Transverse colon (tissue), 4 donors: ENCODE results near the gene TMEM86A.

Experiments used
- CTCF ChIP-seq, 5 experiments: fragments of 200-600 bp in 3 of 5; fragments of 450-650 bp in 2 of 5; sonication (generic) in 3 of 5; IDR thresholded peaks; 1 replicate in 2 of 5; 2 replicates in 3 of 5; pipeline ENCODE4 v1.5.1; 2016 to 2017; ENCODE audit warnings: antibody characterized with exemption in 5 of 5, inconsistent platforms in 3 of 5, mild to moderate bottlenecking in 2 of 5, moderate library complexity in 1 of 5
- POLR2AphosphoS5 ChIP-seq, 3 donors: sonication (generic); formaldehyde crosslinking; IDR thresholded peaks; one replicate each; pipeline ENCODE4 v1.6.1; 2016; ENCODE audit warnings: antibody characterized with exemption in 3 of 3

DNA sequence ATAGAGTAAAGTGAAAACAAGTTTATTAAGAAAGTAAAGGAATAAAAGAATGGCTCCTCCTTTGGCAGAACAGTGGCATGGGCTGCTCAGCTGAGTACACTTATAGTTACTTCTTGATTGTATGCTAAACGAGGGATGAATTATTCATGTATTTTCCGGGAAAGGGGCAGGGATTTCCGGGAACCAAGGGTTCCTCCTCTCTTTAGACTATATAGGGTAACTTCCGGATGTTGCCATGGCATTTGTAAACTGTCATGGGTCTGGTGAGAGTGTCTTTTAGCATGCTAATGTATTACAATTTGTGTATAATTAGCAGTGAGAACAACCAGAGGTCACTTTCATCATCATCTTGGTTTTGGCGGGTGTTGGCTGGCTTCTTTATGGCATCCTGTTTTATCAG lies 40.9 kb upstream of the TMEM86A start:
- TF ChIP-seq CTCF (IDR thresholded peaks at IDR 0.05) (no peak), POLR2AphosphoS5 (IDR thresholded peaks at IDR 0.05) (no peak)
